SU-DHL-6 (cell line): Measurements from ENCODE around the gene GALNT11.
"Not testable (repeated sequence)": the region's sequence is repeated elsewhere in the genome, so short reads cannot be mapped to it uniquely, and the experiment has no call there.

ENCODE experiments used
- H2AFZ ChIP-seq: fragments of 200-600 bp; sonication (generic); 2 replicates; pipeline ENCODE4 v1.6.1; 2014; ENCODE audit warnings: low read depth, mild to moderate bottlenecking, moderate library complexity, mixed read lengths, antibody characterized with exemption, low read length; ENCODE audit not compliant: severe bottlenecking
- H3F3A ChIP-seq: fragments of 200-600 bp; shearing (Covaris generic); 2 replicates; pipeline ENCODE4 v1.6.0; 2016; ENCODE audit warnings: antibody characterized with exemption, mild to moderate bottlenecking; ENCODE audit not compliant: insufficient read depth
- H3K27ac ChIP-seq: fragments of 200-600 bp; sonication (generic); 2 replicates; pipeline ENCODE4 v1.5.1; 2016; ENCODE audit warnings: low read depth, mild to moderate bottlenecking, low read length, moderate library complexity, mixed read lengths
- H3K27me3 ChIP-seq: fragments of 200-600 bp; sonication (generic), shearing (Covaris generic); 2 replicates; pipeline ENCODE4 v1.6.0; 2014; ENCODE audit warnings: mild to moderate bottlenecking, low read length
- H3K36me3 ChIP-seq: fragments of 200-600 bp; sonication (generic); 2 replicates; pipeline ENCODE4 v1.6.1; 2014; ENCODE audit warnings: mild to moderate bottlenecking, low read length, mixed read lengths
- H3K4me2 ChIP-seq: fragments of 300-600, 200-600 bp; shearing (Covaris generic), sonication (generic); 2 replicates; pipeline ENCODE4 v1.6.0; 2014; ENCODE audit warnings: low read length, low read depth, mild to moderate bottlenecking; ENCODE audit not compliant: poor library complexity, severe bottlenecking
- H3K4me3 ChIP-seq: fragments of 200-600 bp; sonication (generic); 2 replicates; pipeline ENCODE4 v1.5.1; 2014; ENCODE audit warnings: antibody characterized with exemption, low read length, mild to moderate bottlenecking, mixed read lengths; ENCODE audit not compliant: insufficient read depth, poor library complexity, severe bottlenecking
- H3K79me2 ChIP-seq: fragments of 200-600 bp; sonication (generic); 2 replicates; pipeline ENCODE4 v1.6.1; 2014; ENCODE audit warnings: mild to moderate bottlenecking, low read length, moderate library complexity; ENCODE audit not compliant: insufficient read depth
- H3K9ac ChIP-seq: fragments of 200-600 bp; sonication (generic); 2 replicates; pipeline ENCODE4 v1.7.0; 2014; ENCODE audit warnings: mild to moderate bottlenecking, low read length
- H3K9me2 ChIP-seq: fragments of 200-600 bp; sonication (generic); replicated peaks from 2 replicates; pipeline ENCODE4 v1.6.1; 2014; ENCODE audit warnings: low read length; ENCODE audit not compliant: insufficient read depth
- H3K9me3 ChIP-seq: fragments of 200-600 bp; sonication (generic); 2 replicates; pipeline ENCODE4 v1.6.1; 2014; ENCODE audit warnings: low read length, mixed read lengths; ENCODE audit not compliant: insufficient read depth
- H4K20me1 ChIP-seq: fragments of 200-600 bp; sonication (generic); 2 replicates; pipeline ENCODE4 v1.6.1; 2014; ENCODE audit warnings: low read depth, mild to moderate bottlenecking, antibody characterized with exemption, low read length, moderate library complexity, mixed read lengths
- CTCF ChIP-seq: fragments of 200-600 bp; sonication (generic); IDR thresholded peaks from one replicate; pipeline ENCODE4 v1.5.1; 2017; ENCODE audit warnings: antibody characterized with exemption, mild to moderate bottlenecking, low read length, moderate library complexity; ENCODE audit not compliant: insufficient read depth, poor library complexity, severe bottlenecking
- EZH2phosphoT487 ChIP-seq: fragments of 200-600 bp; sonication (generic), shearing (Covaris generic); conservative IDR thresholded peaks from 2 replicates; pipeline ENCODE4 v1.6.1; 2018; ENCODE audit warnings: mild to moderate bottlenecking, antibody characterized with exemption, low read length, moderate library complexity, mixed read lengths

The GALNT11 gene

DNA sequence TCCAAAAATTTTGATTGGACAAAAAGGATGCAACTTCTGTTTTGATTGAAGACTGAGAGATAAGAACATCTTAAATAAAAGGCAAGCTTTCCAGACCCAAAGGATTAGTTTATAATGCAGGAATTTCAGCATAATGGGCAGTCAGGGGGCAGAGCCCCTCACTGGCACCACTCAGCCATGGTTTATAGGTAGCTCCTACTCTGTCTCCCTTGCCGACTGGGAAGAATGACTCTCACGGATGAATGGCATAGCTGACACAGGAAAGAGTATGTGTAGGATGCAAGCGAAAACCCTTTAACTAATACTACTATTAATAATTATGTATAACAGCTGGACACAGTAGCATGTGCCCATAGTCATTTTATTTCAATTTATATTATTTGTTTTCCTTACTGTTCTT, 53.3 kb downstream of the GALNT11 start:
- Histone ChIP-seq H3F3A (no peaks in the 10 kb centered on the region), H3K4me2 (no peak overlapping the region), H3K4me3 (no peak overlapping the region), H4K20me1 (no peaks in the 10 kb centered on the region), H3K79me2 (no peaks in the 10 kb centered on the region), H3K9me3 (no peaks in the 10 kb centered on the region), H3K27me3 (no peaks in the 10 kb centered on the region), H3K27ac (no peak overlapping the region), H3K9ac (no peak overlapping the region), H3K9me2 (no peaks in the 10 kb centered on the region), H2AFZ (no peak overlapping the region), H3K36me3 (no peaks in the 10 kb centered on the region)
- TF ChIP-seq CTCF: no peak
- no peak for TF ChIP-seq EZH2phosphoT487

- Histone ChIP-seq H3K4me2 (no peak overlapping the region), H3K4me3 (no peak overlapping the region), H3K9me2 (no peaks in the 10 kb centered on the region), H3K9me3 (no peaks in the 10 kb centered on the region), H3K27ac (no peak overlapping the region), H4K20me1 (no peaks in the 10 kb centered on the region), H3K27me3 (no peaks in the 10 kb centered on the region), H3K9ac (no peak overlapping the region), H2AFZ (no peak overlapping the region), H3F3A (no peaks in the 10 kb centered on the region), H3K79me2 (no peaks in the 10 kb centered on the region), H3K36me3 (no peaks in the 10 kb centered on the region)
- TF ChIP-seq CTCF (no peak), EZH2phosphoT487 (no peak)
Measured at GRCh38 chr7:152081088-152081487, 55.6 kb downstream of the GALNT11 start.

DNA sequence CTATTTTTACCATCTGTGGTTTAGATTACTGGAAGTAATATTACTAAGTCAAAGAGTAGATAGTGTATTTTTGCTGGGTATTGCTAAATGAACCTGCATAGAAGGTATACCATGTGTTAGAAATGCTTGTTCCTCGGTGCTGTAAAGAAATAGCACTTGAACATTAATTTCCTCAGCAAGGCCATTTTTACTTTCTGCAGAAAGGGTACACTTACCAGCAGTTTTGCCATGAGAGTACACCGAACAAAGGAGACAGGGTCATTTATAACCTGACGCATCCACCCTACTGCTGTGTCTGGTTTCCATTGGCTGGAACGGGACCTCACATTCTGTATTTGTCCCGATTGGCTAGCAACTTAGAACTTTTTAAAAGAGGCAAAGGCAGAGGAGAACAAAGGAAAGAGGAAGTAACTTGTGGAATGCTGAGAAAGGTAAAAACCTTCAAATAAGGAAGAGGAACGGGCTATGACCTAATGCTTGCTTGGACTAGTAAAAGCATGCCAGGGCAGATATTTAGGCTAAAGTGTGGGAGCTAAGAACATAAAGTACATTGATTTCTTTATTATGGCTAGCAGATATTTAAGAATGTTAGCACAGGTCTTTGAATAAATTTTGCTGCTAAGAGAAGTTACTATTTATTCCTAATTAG, 56.7 kb downstream of the GALNT11 start:
- not testable (repeated sequence) for H3K4me3 ChIP-seq, H3K27me3 ChIP-seq, H3K79me2 ChIP-seq, H3K9me2 ChIP-seq, H3K9me3 ChIP-seq, H3K9ac ChIP-seq, H3K27ac ChIP-seq, H3K4me2 ChIP-seq, H3F3A ChIP-seq, H3K36me3 ChIP-seq, H2AFZ ChIP-seq, H4K20me1 ChIP-seq

GRCh38 chr7:152085131-152085530, 59.7 kb downstream of the GALNT11 start:
- Histone ChIP-seq H3K4me2 (no peak overlapping the region), H4K20me1 (no peaks in the 10 kb centered on the region), H3K9me3 (no peaks in the 10 kb centered on the region), H3K27me3 (no peaks in the 10 kb centered on the region), H3F3A (no peaks in the 10 kb centered on the region), H3K36me3 (no peaks in the 10 kb centered on the region), H3K4me3 (no peak overlapping the region), H3K9me2 (no peaks in the 10 kb centered on the region), H3K79me2 (no peaks in the 10 kb centered on the region), H3K27ac (no peak overlapping the region), H2AFZ (no peak overlapping the region), H3K9ac (no peak overlapping the region)
- TF ChIP-seq EZH2phosphoT487 (no peak), CTCF (no peak)
